Measurements from ENCODE around the gene AGAP1.

- no peak for TF ChIP-seq CTCF (IDR thresholded peaks at IDR 0.05)
- no peak for TF ChIP-seq POLR2A (IDR thresholded peaks at IDR 0.05)
Observed at GRCh38 chr2:235857598-235857997, 363.8 kb downstream of the AGAP1 start.
